HL-60 (cell line): ENCODE results near the gene FUT7.

Source experiments
- DNase-seq, 2 experiments: peaks; one replicate each; pipeline ENCODE4 v3.0.0-alpha.2; 2010 to 2020; ENCODE audit warnings: low read depth in 1 of 2, low spot score in 1 of 2
- H3K27ac ChIP-seq: fragments of 250-450 bp; sonication (Bioruptor Pico); replicated peaks from 2 replicates; pipeline ENCODE4 v1.5.1; 2020; ENCODE audit warnings: mild to moderate bottlenecking, moderate library complexity
- H3K27me3 ChIP-seq: fragments of 250-450 bp; sonication (Bioruptor Pico); 2 replicates; pipeline ENCODE4 v1.5.1; 2021; ENCODE audit warnings: mild to moderate bottlenecking, moderate library complexity; ENCODE audit not compliant: insufficient read depth, poor library complexity, severe bottlenecking
- H3K4me3 ChIP-seq: replicated peaks from 2 replicates; pipeline ENCODE4 v1.5.1; 2011; ENCODE audit warnings: mild to moderate bottlenecking, control low read depth, low read length; ENCODE audit not compliant: insufficient read depth
- GABPA ChIP-seq: IDR thresholded peaks from 2 replicates; pipeline ENCODE4 v1.6.1; 2012; ENCODE audit warnings: low read depth
- POLR2AphosphoS5 ChIP-seq: IDR thresholded peaks from 2 replicates; pipeline ENCODE4 v1.6.1; 2012; ENCODE audit warnings: low read depth
- SPI1 ChIP-seq: IDR thresholded peaks from 2 replicates; pipeline ENCODE4 v1.6.1; 2012; ENCODE audit warnings: low read depth, mild to moderate bottlenecking, borderline replicate concordance
- TF ChIP-seq, protein P1 (sequence below): IDR thresholded peaks from one replicate; pipeline ENCODE4 v1.5.1; 2011; ENCODE audit warnings: low read length, control low read depth, inconsistent platforms; ENCODE audit not compliant: insufficient read depth
- TF ChIP-seq, protein P2 (sequence below): IDR thresholded peaks from 2 replicates; pipeline ENCODE4 v1.6.1; 2012; ENCODE audit warnings: low read depth; ENCODE audit not compliant: insufficient replicate concordance

The FUT7 gene

DNA sequence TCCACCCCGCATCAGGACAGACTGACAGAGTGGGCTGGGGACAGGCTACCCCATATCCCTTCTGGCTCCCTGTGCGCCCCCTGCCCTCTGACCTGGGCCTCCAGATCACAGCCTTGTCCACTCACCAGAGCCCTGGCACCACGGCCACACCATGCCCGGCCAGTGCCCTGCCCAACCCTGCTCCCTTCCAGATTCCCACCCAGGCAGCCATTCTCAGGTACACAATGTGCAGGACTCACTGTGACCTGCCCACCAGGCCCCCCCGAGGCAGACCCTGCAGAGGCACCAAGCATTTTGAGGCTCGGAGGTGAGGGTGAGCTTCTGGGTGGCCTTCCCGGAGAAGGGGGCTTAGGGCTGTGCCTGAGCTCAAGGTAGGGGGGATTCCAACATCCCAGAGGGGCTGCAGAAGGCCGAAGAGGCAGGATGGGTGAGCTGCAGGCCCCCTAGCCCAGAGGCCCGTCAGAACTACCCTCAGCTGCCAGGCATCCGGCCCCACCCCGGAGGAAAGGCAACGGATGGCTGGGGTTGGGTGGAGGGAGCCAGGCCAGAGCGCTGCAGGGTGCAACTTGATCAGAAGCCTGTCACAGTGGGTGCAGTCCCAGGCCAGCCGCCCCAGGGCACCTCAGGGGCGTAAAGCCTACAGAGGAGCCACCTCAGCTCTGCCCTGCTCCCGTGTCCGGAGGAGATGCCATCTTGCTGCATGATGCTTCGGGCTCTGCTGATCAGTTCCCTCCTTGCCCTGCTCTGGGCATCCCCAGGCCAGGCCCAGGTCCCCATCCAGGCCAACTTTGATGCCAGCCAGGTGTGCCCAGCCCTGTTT lies 49.4 kb downstream of the FUT7 start, which contains the start of gene LCNL1:
TSS of gene LCNL1 (plus strand) at position 762 of the 820 bp plus-strand sequence. CDS start 594 bp downstream, outside the sequence.
- DNase-seq, result no peak
- Histone ChIP-seq H3K27ac (no peak within 1 kb of the TSS), H3K4me3 (no peak within 1 kb of the TSS), H3K27me3 (peaks cover 25% of the 10 kb centered on the region)
- TF ChIP-seq SPI1, result no peak

DNA sequence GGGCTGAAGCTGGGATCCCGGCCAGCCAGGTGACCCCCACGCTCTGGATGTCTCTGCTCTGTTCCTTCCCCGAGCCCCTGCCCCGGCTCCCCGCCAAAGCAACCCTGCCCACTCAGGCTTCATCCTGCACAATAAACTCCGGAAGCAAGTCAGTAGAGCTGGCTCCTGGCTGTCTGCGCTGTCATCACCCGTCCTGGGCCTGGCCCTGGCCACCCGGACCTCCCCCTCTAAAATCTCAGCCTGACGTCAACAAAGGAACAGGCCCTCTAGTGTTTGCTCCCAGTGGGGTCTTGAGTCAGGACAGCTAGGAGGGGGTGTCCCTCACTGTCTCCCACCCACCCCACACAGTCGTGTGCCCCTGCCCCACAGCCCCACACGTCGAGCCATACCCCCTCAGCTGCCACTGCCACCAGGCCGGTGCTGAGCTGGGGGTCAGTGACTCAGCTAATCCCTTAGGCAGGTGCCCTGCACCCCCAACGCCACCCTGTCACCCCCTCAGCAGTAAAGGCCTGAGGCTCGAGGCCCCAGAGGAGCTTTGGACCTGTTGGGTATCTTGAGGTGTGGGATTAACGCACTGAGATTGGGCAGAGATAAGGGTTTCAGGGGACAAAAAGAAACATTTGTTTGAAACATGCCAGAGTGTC lies 50.2 kb downstream of the FUT7 start:
- no peak for DNase-seq

DNA sequence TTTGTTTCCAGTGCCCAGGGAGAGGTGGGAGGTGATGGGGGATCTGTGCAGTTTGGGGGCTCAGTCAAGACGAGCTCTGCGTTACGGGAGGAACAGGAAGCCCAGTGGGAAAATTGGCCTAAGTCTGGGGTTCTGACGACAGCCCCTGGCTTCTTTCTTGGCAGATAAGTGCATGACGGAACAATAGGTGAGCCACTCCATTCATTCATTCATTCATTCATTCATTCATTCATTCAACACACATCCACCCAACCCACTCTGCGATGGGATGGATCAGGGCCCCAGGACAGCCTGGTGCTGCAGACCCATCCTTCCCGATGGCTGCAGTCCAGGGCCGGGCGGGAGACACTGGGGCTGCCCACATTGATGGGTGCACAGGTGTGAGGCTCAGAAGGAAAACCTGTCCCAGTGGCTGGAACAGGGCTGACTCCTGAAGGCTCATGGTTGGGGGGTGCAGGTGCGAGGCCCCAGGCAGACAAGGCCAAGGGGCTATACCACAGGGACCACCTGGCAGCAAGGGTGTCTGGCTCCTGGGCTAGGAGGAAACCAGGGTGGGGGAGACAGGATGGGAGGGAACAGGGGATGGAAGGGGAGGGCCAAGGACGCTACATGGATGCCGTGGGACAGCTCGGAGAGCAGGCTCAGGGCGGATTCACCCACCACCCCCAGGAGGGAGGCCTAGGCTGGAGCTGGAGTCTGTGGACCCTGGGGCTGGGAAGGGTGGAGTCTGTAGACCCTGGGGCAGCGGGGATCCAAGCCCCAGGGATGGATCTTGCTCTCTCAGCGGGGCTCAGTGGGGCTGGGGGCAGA lies 51.0 kb downstream of the FUT7 start:
- H3K4me3 ChIP-seq, result no peak overlapping the region
- H3K27me3 ChIP-seq, result peaks cover 17% of the 10 kb centered on the region
- DNase-seq, result no peak
- TF ChIP-seq, protein P1, sequence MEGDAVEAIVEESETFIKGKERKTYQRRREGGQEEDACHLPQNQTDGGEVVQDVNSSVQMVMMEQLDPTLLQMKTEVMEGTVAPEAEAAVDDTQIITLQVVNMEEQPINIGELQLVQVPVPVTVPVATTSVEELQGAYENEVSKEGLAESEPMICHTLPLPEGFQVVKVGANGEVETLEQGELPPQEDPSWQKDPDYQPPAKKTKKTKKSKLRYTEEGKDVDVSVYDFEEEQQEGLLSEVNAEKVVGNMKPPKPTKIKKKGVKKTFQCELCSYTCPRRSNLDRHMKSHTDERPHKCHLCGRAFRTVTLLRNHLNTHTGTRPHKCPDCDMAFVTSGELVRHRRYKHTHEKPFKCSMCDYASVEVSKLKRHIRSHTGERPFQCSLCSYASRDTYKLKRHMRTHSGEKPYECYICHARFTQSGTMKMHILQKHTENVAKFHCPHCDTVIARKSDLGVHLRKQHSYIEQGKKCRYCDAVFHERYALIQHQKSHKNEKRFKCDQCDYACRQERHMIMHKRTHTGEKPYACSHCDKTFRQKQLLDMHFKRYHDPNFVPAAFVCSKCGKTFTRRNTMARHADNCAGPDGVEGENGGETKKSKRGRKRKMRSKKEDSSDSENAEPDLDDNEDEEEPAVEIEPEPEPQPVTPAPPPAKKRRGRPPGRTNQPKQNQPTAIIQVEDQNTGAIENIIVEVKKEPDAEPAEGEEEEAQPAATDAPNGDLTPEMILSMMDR, result no peak
- TF ChIP-seq POLR2AphosphoS5, result no peak
- no peak for TF ChIP-seq GABPA
- TF ChIP-seq SPI1, result no peak
- TF ChIP-seq, protein P2, sequence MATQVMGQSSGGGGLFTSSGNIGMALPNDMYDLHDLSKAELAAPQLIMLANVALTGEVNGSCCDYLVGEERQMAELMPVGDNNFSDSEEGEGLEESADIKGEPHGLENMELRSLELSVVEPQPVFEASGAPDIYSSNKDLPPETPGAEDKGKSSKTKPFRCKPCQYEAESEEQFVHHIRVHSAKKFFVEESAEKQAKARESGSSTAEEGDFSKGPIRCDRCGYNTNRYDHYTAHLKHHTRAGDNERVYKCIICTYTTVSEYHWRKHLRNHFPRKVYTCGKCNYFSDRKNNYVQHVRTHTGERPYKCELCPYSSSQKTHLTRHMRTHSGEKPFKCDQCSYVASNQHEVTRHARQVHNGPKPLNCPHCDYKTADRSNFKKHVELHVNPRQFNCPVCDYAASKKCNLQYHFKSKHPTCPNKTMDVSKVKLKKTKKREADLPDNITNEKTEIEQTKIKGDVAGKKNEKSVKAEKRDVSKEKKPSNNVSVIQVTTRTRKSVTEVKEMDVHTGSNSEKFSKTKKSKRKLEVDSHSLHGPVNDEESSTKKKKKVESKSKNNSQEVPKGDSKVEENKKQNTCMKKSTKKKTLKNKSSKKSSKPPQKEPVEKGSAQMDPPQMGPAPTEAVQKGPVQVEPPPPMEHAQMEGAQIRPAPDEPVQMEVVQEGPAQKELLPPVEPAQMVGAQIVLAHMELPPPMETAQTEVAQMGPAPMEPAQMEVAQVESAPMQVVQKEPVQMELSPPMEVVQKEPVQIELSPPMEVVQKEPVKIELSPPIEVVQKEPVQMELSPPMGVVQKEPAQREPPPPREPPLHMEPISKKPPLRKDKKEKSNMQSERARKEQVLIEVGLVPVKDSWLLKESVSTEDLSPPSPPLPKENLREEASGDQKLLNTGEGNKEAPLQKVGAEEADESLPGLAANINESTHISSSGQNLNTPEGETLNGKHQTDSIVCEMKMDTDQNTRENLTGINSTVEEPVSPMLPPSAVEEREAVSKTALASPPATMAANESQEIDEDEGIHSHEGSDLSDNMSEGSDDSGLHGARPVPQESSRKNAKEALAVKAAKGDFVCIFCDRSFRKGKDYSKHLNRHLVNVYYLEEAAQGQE, result no peak
- no peak overlapping the region for H3K27ac ChIP-seq

More for the DNA sequence above, 50.2 kb downstream of the FUT7 start:
- H3K4me3 ChIP-seq, result no peak overlapping the region
- TF ChIP-seq POLR2AphosphoS5 (no peak), GABPA (no peak), SPI1 (no peak)
- TF ChIP-seq, protein P1, result no peak
- TF ChIP-seq, protein P2, result no peak
- peaks cover 25% of the 10 kb centered on the region for H3K27me3 ChIP-seq
- H3K27ac ChIP-seq, result no peak overlapping the region
